DOHH2 (cell line): ENCODE data around the gene TEX36.

Experiments
- CTCF ChIP-seq: fragments of 200-600 bp; sonication (generic); IDR thresholded peaks from one replicate; pipeline ENCODE4 v1.5.1; 2014; ENCODE audit warnings: antibody characterized with exemption, mild to moderate bottlenecking, low read depth, low read length; ENCODE audit not compliant: poor library complexity, severe bottlenecking
- EZH2phosphoT487 ChIP-seq: fragments of 200-600 bp; sonication (generic); IDR thresholded peaks from 2 replicates; pipeline ENCODE4 v1.6.1; 2017; ENCODE audit warnings: borderline replicate concordance, mild to moderate bottlenecking, antibody characterized with exemption, low read length, moderate library complexity, mixed read lengths

GRCh38 chr10:125627646-125628045 lies 55.3 kb downstream of the TEX36 start:
- no peak for TF ChIP-seq CTCF
- TF ChIP-seq EZH2phosphoT487, result no peak
